Stimulated activated naive CD8-positive, alpha-beta T cell treated with anti-CD3 and anti-CD28 coated beads, Interleukin-15, Interleukin-2, amounts not matched to agents 100 ng/mL and 50 ng/mL, for 24 hours (primary cell): Measurements from ENCODE around the gene MOGAT1.

Experiments
- H3K27ac Mint-ChIP-seq: one replicate; pipeline ENCODE4 v1.8.0; 2021; ENCODE audit warnings: mild to moderate bottlenecking, mixed read lengths
- H3K27me3 Mint-ChIP-seq: one replicate; pipeline ENCODE4 v1.8.0; 2021; ENCODE audit warnings: mixed read lengths
- H3K36me3 Mint-ChIP-seq: one replicate; pipeline ENCODE4 v1.8.0; 2021; ENCODE audit warnings: low read depth, mixed read lengths
- H3K4me1 Mint-ChIP-seq: one replicate; pipeline ENCODE4 v1.8.0; 2021; ENCODE audit warnings: low read depth, mixed read lengths
- H3K4me3 Mint-ChIP-seq: one replicate; pipeline ENCODE4 v1.8.0; 2021; ENCODE audit warnings: mild to moderate bottlenecking, mixed read lengths
- H3K9me3 Mint-ChIP-seq: one replicate; pipeline ENCODE4 v1.8.0; 2021; ENCODE audit warnings: mixed read lengths

The MOGAT1 gene

DNA sequence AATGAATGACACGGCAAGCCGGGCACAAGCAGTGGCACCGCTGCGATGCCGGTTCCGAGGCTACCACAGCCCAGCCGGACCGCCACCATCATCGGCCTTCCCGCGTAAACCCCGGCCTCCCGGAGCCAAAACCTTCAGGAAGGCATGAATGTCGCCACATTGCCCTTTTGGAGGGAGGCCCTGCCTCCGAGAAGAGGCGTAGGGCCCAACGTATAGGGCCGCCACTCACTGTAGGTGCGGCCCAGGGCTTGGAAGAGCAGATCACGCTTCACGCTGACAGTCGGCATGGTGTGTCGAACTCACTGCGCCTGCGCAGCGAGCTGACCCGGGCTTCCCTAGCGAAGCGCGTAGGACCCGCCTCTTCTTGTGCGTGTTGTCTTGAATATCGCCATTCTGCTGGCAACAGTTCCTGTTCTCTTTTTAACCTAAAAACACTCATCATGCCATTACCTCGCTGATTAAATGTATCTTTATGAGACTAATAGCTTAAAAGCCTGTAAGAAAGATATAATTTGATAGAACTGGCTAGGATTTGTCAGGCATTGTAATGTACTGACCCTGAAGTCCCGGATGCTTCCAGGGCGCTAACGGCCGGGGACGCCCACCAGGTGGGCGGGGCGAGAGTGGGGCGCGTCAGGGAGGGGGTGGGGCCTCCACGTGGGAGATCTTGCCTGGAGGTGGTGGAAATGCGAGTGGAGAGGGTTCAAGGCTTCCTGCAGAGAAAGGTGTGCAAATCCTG is 15.5 kb upstream of the MOGAT1 start, which contains the start of gene FARSB:
FARSB (minus strand) TSS at position 306 of the 739 bp plus-strand sequence; CDS start at position 287, 19 bp downstream.
- peaks cover 26% of the 10 kb centered on the region for H3K36me3 Mint-ChIP-seq
- peak within 1 kb of the TSS; percentile 99 for H3K27ac Mint-ChIP-seq
- H3K4me3 Mint-ChIP-seq = peak within 1 kb of the TSS; percentile 99
- no peaks in the 10 kb centered on the region for H3K27me3 Mint-ChIP-seq
- peaks cover 49% of the 10 kb centered on the region for H3K4me1 Mint-ChIP-seq
- no peaks in the 10 kb centered on the region for H3K9me3 Mint-ChIP-seq

DNA sequence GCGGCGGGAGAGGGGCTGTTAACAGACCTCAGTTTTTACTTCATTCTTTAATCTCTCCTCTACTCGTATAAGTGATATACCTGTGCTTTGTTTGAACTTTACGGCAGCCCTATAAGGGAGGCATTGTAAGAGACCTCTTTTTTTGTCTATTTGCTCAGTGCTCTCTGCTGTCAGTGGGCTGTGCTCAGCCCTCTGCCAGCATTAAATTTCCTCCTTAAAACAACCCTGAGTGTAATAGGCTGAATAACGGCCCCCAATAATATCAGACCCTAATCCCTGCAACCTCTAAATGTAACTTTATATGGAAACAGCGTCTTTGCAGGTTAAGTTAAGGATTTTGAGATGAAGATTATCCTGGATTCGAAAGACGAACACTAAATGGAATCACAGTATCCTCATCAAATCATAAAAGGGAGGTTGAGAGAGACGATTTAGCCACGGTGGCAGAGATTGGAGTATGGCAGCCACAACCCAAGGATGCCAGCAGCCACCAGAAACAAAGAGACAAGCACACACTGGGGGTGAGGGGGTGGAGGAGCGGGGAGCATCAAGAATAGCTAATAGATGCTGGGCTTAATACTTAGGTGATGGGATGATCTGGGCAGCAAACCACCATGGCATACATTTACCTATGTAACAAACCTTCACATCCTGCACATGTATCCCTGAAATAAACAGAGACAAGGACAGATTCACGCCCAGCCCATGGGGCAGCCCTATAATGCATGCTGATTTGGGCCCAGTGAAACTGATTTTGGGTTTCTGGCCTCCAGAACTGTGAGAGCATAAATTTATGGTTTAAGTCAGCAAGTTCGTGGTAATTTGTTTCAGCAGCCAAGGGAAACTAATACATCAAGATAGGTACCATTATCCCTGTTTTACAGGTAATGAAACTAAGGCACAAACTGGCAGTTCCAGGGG is 14.7 kb upstream of the MOGAT1 start:
- H3K27ac Mint-ChIP-seq = peak overlapping the region; percentile 99
- no peaks in the 10 kb centered on the region for H3K9me3 Mint-ChIP-seq
- H3K4me3 Mint-ChIP-seq = peak overlapping the region; percentile 99
- peaks cover 42% of the 10 kb centered on the region for H3K4me1 Mint-ChIP-seq
- no peaks in the 10 kb centered on the region for H3K27me3 Mint-ChIP-seq
- peaks cover 25% of the 10 kb centered on the region for H3K36me3 Mint-ChIP-seq

DNA sequence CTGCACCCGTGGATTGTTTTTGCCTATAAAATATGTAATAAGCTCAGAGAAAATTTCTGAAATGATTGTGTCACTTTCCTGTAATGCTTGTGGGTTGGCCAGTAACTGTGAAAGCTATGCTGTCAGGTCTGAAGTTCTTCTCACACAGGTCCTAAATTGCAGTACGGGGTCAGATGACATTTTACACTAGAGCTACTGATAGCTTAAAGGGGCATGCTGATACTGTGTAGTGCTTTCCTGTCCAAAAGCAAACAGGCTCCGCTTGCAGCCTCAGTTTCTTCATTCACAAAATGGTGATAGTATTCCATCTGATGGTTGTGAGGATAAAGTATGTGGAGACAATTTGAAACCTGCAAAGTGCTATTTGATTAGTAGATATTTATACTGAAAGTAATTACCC is 8.0 kb upstream of the MOGAT1 start:
- H3K36me3 Mint-ChIP-seq = no peaks in the 10 kb centered on the region
- peaks cover 8% of the 10 kb centered on the region for H3K27me3 Mint-ChIP-seq
- no peak overlapping the region for H3K4me3 Mint-ChIP-seq
- H3K9me3 Mint-ChIP-seq = no peaks in the 10 kb centered on the region
- H3K4me1 Mint-ChIP-seq = no peaks in the 10 kb centered on the region
- H3K27ac Mint-ChIP-seq = no peak overlapping the region

DNA sequence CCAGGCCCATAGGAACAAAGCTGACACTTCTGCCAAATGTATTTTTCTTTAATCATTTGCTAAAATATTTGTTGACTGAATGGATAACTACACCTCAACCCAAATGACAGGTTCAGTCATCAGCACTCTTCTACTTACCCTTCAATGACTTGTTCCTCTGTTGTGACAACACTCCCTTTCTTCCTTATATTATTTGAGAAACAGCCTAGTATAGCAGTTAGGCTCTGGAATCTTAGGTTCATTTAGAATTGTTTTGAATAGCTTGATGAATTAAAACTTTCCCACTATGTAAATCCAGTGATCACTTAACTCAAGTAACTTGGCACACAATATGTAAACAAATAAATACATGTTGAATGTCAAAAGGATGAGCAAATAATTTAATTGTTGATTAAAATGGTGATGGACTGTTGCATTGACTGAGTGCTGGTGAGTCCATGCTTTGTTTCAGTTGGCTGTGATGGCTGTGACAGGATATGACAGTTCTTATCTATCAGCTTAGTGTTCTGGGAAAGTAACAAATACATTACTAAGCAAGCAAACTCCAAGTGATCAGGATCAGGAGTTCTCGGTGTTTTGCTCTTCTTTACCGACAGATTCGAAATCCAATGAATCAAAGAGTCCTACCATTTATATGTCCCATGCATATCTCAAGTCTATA is 2.8 kb upstream of the MOGAT1 start:
- Mint-ChIP-seq H3K27ac (no peak overlapping the region), H3K27me3 (peaks cover 48% of the 10 kb centered on the region), H3K4me1 (peaks cover 9% of the 10 kb centered on the region), H3K36me3 (no peaks in the 10 kb centered on the region), H3K4me3 (no peak overlapping the region), H3K9me3 (no peaks in the 10 kb centered on the region)

DNA sequence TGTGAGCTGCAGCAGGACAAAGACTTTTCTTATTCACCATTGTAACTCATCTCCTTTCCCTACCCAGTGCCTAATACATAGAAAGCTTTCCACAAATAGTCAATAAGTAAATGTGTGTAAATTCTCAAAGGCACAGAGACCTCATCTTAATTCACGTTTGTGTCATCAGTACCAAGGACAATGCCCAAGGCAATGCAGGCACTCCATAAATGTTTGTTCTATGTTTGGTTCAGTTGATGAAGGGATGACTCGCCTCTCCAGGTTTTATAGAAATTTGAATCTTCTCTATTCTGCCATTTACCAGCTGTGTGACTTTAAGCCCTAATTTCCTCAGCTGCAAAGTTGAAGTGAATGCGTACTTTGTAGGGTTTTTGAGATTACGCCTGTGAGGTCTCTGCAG is 2.1 kb upstream of the MOGAT1 start:
- Mint-ChIP-seq H3K9me3 (no peaks in the 10 kb centered on the region), H3K4me3 (no peak overlapping the region), H3K36me3 (no peaks in the 10 kb centered on the region), H3K27ac (no peak overlapping the region), H3K27me3 (peaks cover 51% of the 10 kb centered on the region), H3K4me1 (peaks cover 9% of the 10 kb centered on the region)

DNA sequence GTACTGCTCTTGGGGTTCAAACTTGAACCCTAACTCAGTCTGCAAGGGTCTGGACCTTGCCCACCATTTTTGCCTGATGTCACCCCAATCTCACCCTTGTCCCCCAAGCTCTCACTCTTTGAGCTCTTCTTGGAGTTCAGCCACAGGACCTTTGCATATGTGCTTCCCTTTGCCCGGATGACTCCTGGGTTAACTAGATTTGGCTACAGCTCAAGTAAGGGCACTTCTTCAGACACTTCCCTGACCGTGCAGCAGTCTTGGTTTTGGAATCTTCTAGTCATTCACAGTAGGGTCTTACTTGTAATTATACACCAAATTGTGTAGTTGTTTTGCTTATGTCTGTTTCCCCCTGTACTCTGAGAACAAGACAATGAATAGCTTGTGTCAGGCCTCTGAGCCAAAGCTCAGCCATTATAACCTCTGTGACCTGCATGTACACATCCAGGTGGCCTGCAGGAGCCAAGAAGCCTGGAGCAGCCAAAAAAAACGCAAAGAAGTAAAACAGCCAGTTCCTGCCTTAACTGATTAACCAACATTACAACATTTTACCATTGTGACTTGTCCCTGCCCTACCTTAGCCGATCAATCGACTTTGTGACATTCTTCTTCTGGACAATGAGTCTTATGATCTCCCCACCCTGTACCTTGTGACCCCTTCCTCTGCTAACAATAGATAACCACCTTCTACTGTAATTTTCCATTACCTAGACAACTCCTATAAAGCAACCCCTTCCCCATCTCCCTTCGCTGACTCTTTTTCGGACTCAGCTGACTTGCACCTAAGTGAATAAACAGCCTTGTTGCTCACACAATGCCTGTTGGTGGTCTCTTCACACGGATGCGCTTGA is 1.0 kb upstream of the MOGAT1 start:
- H3K4me3 Mint-ChIP-seq = no peak overlapping the region
- no peaks in the 10 kb centered on the region for H3K9me3 Mint-ChIP-seq
- peaks cover 55% of the 10 kb centered on the region for H3K27me3 Mint-ChIP-seq
- peaks cover 9% of the 10 kb centered on the region for H3K4me1 Mint-ChIP-seq
- no peaks in the 10 kb centered on the region for H3K36me3 Mint-ChIP-seq
- no peak overlapping the region for H3K27ac Mint-ChIP-seq

DNA sequence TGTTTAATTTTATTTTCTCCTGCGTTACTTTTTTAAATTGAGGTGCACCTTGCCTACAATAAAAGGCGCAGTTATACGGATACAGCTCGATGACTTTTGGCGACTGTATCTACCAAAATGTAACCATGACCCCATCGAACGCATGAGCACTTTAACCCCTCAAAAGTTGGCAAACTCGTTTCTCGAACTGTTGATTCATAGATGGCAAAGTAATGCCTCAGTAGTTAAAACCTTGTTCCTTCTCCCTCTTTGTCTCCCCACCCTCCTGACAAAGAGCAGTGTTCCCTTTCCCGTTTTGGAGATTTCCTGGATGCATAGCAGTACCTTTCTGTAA is 577 bp downstream of the MOGAT1 start:
- Mint-ChIP-seq H3K36me3 (no peaks in the 10 kb centered on the region), H3K4me3 (peak overlapping the region; percentile 59), H3K4me1 (peaks cover 9% of the 10 kb centered on the region), H3K9me3 (no peaks in the 10 kb centered on the region), H3K27me3 (peaks cover 53% of the 10 kb centered on the region), H3K27ac (no peak overlapping the region)

DNA sequence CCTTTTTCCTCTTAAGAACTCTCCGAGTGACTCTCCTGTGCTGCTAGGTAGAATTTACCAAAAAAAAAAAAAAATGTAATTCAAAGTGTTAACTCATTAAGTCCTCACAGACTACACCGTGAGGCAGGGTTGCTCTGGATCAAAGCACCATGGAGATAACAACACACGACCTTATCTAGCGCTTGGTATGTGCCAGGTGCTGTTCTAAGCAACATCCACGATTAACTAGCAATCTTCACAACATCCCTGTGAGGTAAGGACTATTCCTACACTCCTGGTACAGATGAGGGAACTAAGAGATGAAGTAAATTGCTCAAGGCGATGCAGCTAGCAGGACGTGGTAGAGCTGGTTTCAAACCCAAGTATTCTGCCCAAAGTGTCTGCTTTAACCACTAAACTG is 1.8 kb downstream of the MOGAT1 start:
- H3K27ac Mint-ChIP-seq = no peak overlapping the region
- peaks cover 9% of the 10 kb centered on the region for H3K4me1 Mint-ChIP-seq
- no peaks in the 10 kb centered on the region for H3K36me3 Mint-ChIP-seq
- peaks cover 62% of the 10 kb centered on the region for H3K27me3 Mint-ChIP-seq
- no peak overlapping the region for H3K4me3 Mint-ChIP-seq
- no peaks in the 10 kb centered on the region for H3K9me3 Mint-ChIP-seq

DNA sequence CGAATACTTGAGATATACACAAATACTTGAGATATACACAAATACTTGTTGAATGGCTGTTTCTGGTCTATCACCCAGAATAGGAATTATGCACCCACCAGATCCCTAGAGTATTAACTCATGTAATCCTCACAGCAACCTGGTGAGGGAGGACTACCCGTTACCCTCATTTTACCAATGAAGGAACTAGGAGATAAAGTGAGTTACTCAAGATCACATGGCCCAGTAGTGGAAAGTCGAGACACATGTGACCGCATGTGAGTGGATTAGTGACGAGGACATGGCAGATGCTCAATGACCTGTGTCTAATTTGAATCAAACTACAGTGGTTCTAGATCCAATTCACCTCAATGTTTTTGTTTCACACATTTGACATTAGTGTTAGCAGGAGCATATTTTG is 2.4 kb downstream of the MOGAT1 start:
- Mint-ChIP-seq H3K27ac (no peak overlapping the region), H3K4me3 (no peak overlapping the region), H3K36me3 (no peaks in the 10 kb centered on the region), H3K27me3 (peaks cover 65% of the 10 kb centered on the region), H3K4me1 (peaks cover 9% of the 10 kb centered on the region), H3K9me3 (no peaks in the 10 kb centered on the region)

DNA sequence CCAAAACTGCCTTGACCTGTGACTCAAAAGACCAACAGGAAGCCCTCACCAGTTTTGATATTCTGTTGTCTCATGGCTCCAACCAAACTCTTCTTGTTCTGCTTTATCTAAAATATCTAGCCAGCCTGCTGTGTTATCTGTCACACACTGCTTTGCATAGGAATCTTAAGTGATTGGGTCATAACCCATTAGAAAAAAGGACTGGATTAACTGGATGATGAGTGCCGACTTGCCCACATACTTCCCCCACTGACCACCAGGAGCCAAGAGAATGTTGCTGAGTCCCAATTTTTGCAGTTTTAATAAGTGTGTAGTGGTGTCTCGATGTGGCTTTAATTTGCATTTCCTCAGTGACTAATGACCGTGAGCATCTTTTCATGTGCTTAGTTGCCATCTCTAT is 6.5 kb downstream of the MOGAT1 start:
- Mint-ChIP-seq H3K9me3 (no peaks in the 10 kb centered on the region), H3K36me3 (no peaks in the 10 kb centered on the region), H3K27me3 (peaks cover 58% of the 10 kb centered on the region), H3K4me1 (no peaks in the 10 kb centered on the region), H3K4me3 (no peak overlapping the region), H3K27ac (no peak overlapping the region)

DNA sequence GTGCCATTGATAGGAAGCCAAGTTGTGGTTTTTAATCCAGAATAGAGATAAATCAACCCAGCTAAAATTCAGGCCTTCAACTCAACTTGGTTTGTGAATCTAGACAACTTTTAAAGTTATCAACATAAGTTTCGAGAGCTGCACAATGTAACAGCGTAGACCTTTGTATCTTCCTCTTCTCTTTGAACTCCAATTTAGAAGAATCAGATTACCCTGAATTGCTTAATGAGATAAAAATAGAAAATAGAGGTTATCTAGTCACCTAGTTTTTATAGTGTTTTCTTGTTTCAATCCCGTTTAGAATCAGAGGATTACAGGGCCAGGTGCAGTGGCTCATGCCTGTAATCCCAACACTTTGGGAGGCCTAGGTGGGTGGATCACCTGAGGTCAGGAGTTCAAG is 12.3 kb downstream of the MOGAT1 start:
- no peaks in the 10 kb centered on the region for H3K36me3 Mint-ChIP-seq
- H3K27ac Mint-ChIP-seq = no peak overlapping the region
- no peak overlapping the region for H3K4me3 Mint-ChIP-seq
- H3K27me3 Mint-ChIP-seq = peaks cover 31% of the 10 kb centered on the region
- no peaks in the 10 kb centered on the region for H3K9me3 Mint-ChIP-seq
- H3K4me1 Mint-ChIP-seq = no peaks in the 10 kb centered on the region

DNA sequence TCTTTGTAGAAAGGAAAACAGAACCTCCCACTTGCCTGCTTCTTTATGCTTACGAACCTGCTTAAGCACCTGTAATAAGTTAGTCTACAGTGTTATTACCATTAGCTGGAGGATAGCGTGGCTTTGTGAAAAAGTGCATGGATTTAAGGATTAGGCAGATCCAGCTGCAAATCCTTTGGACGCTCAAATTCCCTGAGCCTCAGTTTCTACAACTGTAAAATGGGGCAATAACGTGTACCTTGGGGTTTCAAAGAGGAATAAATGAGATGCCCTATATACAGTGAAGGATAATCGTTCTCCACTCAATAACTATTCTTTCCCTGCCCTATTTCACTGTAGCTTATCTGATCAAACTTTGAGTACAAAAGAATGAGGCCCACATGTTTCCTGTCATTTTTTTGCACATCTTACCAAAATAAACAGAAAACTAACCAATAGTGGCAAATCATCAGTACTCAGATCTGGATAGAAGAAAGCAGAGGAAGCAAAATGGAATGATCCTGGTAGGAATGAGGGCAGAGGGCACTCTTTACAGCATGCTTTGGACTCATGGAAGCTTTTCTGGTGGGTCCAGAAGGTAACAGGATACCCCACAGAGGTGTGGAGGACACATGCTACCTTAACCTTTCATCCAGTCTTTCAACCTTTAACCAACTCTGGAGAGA is 14.8 kb downstream of the MOGAT1 start:
- Mint-ChIP-seq H3K36me3 (no peaks in the 10 kb centered on the region), H3K9me3 (no peaks in the 10 kb centered on the region), H3K4me3 (no peak overlapping the region), H3K4me1 (peaks cover 5% of the 10 kb centered on the region), H3K27me3 (peaks cover 17% of the 10 kb centered on the region), H3K27ac (no peak overlapping the region)

DNA sequence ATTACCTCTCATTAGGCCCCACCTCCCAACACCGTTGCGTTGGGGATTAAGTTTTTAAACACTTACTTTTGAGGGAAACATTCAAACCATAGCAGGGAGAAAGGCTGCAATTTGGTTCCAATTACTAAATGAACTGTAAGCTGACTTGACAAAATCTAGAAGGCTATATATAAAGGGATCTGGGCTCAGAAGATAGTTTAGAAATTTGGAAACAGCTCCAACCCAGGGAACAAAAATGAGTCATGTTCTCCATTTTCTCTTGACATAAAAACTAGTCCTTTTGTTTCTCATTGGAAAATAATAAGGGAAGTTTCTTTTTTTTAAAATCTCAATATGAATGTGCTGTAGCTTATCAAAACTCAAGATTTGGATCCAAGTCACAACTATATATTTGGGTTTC is 17.5 kb downstream of the MOGAT1 start:
- peaks cover 5% of the 10 kb centered on the region for H3K27me3 Mint-ChIP-seq
- no peaks in the 10 kb centered on the region for H3K36me3 Mint-ChIP-seq
- no peak overlapping the region for H3K4me3 Mint-ChIP-seq
- no peaks in the 10 kb centered on the region for H3K9me3 Mint-ChIP-seq
- peaks cover 5% of the 10 kb centered on the region for H3K4me1 Mint-ChIP-seq
- no peak overlapping the region for H3K27ac Mint-ChIP-seq

DNA sequence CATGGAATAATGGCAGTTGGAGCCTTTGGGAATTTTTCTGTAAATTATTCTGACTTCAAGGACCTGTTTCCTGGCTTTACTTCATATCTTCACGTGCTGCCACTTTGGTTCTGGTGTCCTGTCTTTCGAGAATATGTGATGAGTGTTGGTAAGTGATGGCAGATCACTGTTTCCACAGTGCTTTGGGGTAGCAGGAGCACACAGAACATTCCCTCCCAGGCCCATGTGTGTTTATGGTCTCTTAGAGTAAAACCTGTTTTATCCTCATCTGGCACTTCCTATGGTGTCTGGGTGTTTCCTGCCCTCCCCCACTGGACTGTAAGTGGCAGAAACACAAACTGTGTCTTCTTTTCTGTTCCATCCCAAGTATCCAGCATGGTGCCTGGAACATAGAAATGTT is 17.9 kb downstream of the MOGAT1 start:
- Mint-ChIP-seq H3K27ac (no peak overlapping the region), H3K9me3 (no peaks in the 10 kb centered on the region), H3K36me3 (no peaks in the 10 kb centered on the region), H3K4me1 (peaks cover 5% of the 10 kb centered on the region), H3K4me3 (no peak overlapping the region), H3K27me3 (peaks cover 5% of the 10 kb centered on the region)
